ENCODE data around the gene PNPLA2.

Gene PNPLA2

GRCh38 chr11:842370-843002 is 23.8 kb downstream of the PNPLA2 start, which contains the start of the genes POLR2L and TSPAN4:
Gene POLR2L (minus strand): TSS chr11:842529. CDS start chr11:842508, 21 bp downstream.
Gene TSPAN4 (plus strand): TSS chr11:842852. CDS start chr11:850305, 7,453 bp downstream.
- DNase-seq = peak in 57 of 58 donors; percentile 53 to 94 (median 83)

GRCh38 chr11:843086-843734 is 24.5 kb downstream of the PNPLA2 start:
- no peak for DNase-seq

GRCh38 chr11:843818-844692 is 25.3 kb downstream of the PNPLA2 start:
- DNase-seq = peak in 7 of 58 donors; percentile 25 to 43 (median 35)

- peak in 30 of 58 donors; percentile 21 to 67 (median 36) for DNase-seq
Measured at GRCh38 chr11:844693-845644, 26.3 kb downstream of the PNPLA2 start.

GRCh38 chr11:845872-846495 is 27.3 kb downstream of the PNPLA2 start:
- DNase-seq = no peak

GRCh38 chr11:846496-847098 is 27.9 kb downstream of the PNPLA2 start:
- DNase-seq = no peak

- no peak for DNase-seq
Measured at GRCh38 chr11:847876-848275, 29.2 kb downstream of the PNPLA2 start.

GRCh38 chr11:848380-848931 is 29.7 kb downstream of the PNPLA2 start:
- DNase-seq = peak in 9 of 58 donors; percentile 10 to 46 (median 23)

GRCh38 chr11:849104-849824 is 30.6 kb downstream of the PNPLA2 start:
- DNase-seq = peak in 1 of 58 donors; percentile 37

GRCh38 chr11:849951-850774 is 31.4 kb downstream of the PNPLA2 start:
- no peak for DNase-seq

GRCh38 chr11:850775-851763 is 32.4 kb downstream of the PNPLA2 start:
- no peak for DNase-seq

GRCh38 chr11:852762-853161 is 34.0 kb downstream of the PNPLA2 start:
- no peak for DNase-seq

GRCh38 chr11:853682-854448 is 35.2 kb downstream of the PNPLA2 start:
- DNase-seq = no peak

GRCh38 chr11:854601-855329 is 36.1 kb downstream of the PNPLA2 start:
- no peak for DNase-seq

GRCh38 chr11:855330-855674 is 36.6 kb downstream of the PNPLA2 start:
- DNase-seq = no peak
